GM19099 (cell line): ENCODE results near the gene RFC1.

Source experiments
- POLR2A ChIP-seq: IDR thresholded peaks from 3 replicates; pipeline ENCODE4 v1.6.1; 2011; ENCODE audit warnings: low read depth; ENCODE audit not compliant: insufficient read length; ENCODE audit errors: extremely low read depth

The RFC1 gene

GRCh38 chr4:39353478-39354253 is 12.5 kb downstream of the RFC1 start:
- peak; percentile 13 for TF ChIP-seq POLR2A

GRCh38 chr4:39349326-39349725 is 16.8 kb downstream of the RFC1 start:
- TF ChIP-seq POLR2A = no peak

GRCh38 chr4:39348371-39349315 is 17.5 kb downstream of the RFC1 start:
- TF ChIP-seq POLR2A = no peak

- TF ChIP-seq POLR2A = no peak
These were observed 19.2 kb downstream of the RFC1 start for GRCh38 chr4:39346856-39347519.

- TF ChIP-seq POLR2A = no peak
These were observed 23.4 kb downstream of the RFC1 start for GRCh38 chr4:39342731-39343130.

- TF ChIP-seq POLR2A = no peak
These were observed 25.0 kb downstream of the RFC1 start for GRCh38 chr4:39341075-39341725.

GRCh38 chr4:39339968-39340367 is 26.2 kb downstream of the RFC1 start:
- TF ChIP-seq POLR2A = no peak

GRCh38 chr4:39337841-39338240 is 28.3 kb downstream of the RFC1 start:
- TF ChIP-seq POLR2A = no peak

- no peak for TF ChIP-seq POLR2A
These were observed 30.6 kb downstream of the RFC1 start for GRCh38 chr4:39335566-39335965.

GRCh38 chr4:39331191-39331590 is 35.0 kb downstream of the RFC1 start:
- no peak for TF ChIP-seq POLR2A

- TF ChIP-seq POLR2A = no peak
These were observed 35.8 kb downstream of the RFC1 start for GRCh38 chr4:39330353-39330752.

GRCh38 chr4:39326468-39326977 is 39.6 kb downstream of the RFC1 start:
- TF ChIP-seq POLR2A = no peak

- TF ChIP-seq POLR2A = no peak
These were observed 41.1 kb downstream of the RFC1 start for GRCh38 chr4:39324897-39325613.

- no peak for TF ChIP-seq POLR2A
These were observed 41.7 kb downstream of the RFC1 start for GRCh38 chr4:39324446-39324845.
